ENCODE measurements around the gene SLC10A3.
"Not testable (repeated sequence)": the region's sequence is repeated elsewhere in the genome, so short reads cannot be mapped to it uniquely, and the experiment has no call there.

Gene SLC10A3

GRCh38 chrX:154507673-154508383 lies 17.4 kb upstream of the SLC10A3 start:
- DNase-seq: no peak

- no peak for DNase-seq
Observed at GRCh38 chrX:154506483-154507332, 16.3 kb upstream of the SLC10A3 start.

- DNase-seq: no peak
Observed at GRCh38 chrX:154505734-154506133, 15.3 kb upstream of the SLC10A3 start.

GRCh38 chrX:154502989-154503388 lies 12.6 kb upstream of the SLC10A3 start:
- no peak for DNase-seq

GRCh38 chrX:154502098-154502497 lies 11.7 kb upstream of the SLC10A3 start:
- no peak for DNase-seq

- DNase-seq: not testable (repeated sequence)
Observed at GRCh38 chrX:154501423-154501822, 11.0 kb upstream of the SLC10A3 start.

GRCh38 chrX:154496591-154497137 lies 6.2 kb upstream of the SLC10A3 start:
- DNase-seq: not testable (repeated sequence)

GRCh38 chrX:154495472-154495922 lies 5.1 kb upstream of the SLC10A3 start:
- DNase-seq: no peak

- DNase-seq: no peak
Observed at GRCh38 chrX:154494715-154495114, 4.3 kb upstream of the SLC10A3 start.

GRCh38 chrX:154490021-154490413 lies 412 bp downstream of the SLC10A3 start:
- DNase-seq: no peak

GRCh38 chrX:154489182-154489581 lies 1.2 kb downstream of the SLC10A3 start:
- DNase-seq: no peak

GRCh38 chrX:154488336-154489075 lies 1.9 kb downstream of the SLC10A3 start:
- no peak for DNase-seq

GRCh38 chrX:154487518-154488290 lies 2.7 kb downstream of the SLC10A3 start:
- DNase-seq: no peak

- peak in 1 of 2 experiments; percentile 4 for DNase-seq
Observed at GRCh38 chrX:154486396-154487207, 3.8 kb downstream of the SLC10A3 start, which contains the start of gene UBL4A. Gene UBL4A (minus strand): TSS chrX:154486615. CDS start chrX:154486584, 31 bp downstream.

- DNase-seq: no peak
Observed at GRCh38 chrX:154486052-154486395, 4.4 kb downstream of the SLC10A3 start.

GRCh38 chrX:154485150-154486051 lies 5.0 kb downstream of the SLC10A3 start:
- no peak for DNase-seq

- no peak for DNase-seq
Observed at GRCh38 chrX:154484255-154485149, 5.9 kb downstream of the SLC10A3 start.

- no peak for DNase-seq
Observed at GRCh38 chrX:154483325-154483724, 7.1 kb downstream of the SLC10A3 start.

GRCh38 chrX:154482786-154483185 lies 7.6 kb downstream of the SLC10A3 start:
- no peak for DNase-seq
